GM18909 (cell line): ENCODE measurements around the gene CLEC18A.
"Not testable (repeated sequence)": the region's sequence is repeated elsewhere in the genome, so short reads cannot be mapped to it uniquely, and the experiment has no call there.

ENCODE experiments used
- ATAC-seq: cut with Tn5 transposase; IDR thresholded peaks from one replicate; pipeline ENCODE4 v1.9.1; 2021; ENCODE audit warnings: mild to moderate bottlenecking; ENCODE audit not compliant: unreplicated experiment, poor library complexity

Gene CLEC18A

GRCh38 chr16:69951017-69951671 is at the start of gene CLEC18A:
CLEC18A (plus strand) TSS chr16:69951334; CDS start chr16:69951367, 33 bp downstream.
- not testable (repeated sequence) for ATAC-seq

- ATAC-seq = no peak
Measured at GRCh38 chr16:69903865-69904415, 47.2 kb upstream of the CLEC18A start.

GRCh38 chr16:69904495-69905170 is 46.5 kb upstream of the CLEC18A start:
- ATAC-seq = no peak

- no peak for ATAC-seq
Measured at GRCh38 chr16:69905171-69905555, 46.0 kb upstream of the CLEC18A start.

- ATAC-seq = no peak
Measured at GRCh38 chr16:69906838-69907401, 44.2 kb upstream of the CLEC18A start.

- ATAC-seq = no peak
Measured at GRCh38 chr16:69909043-69909442, 42.1 kb upstream of the CLEC18A start.

GRCh38 chr16:69909760-69910159 is 41.4 kb upstream of the CLEC18A start:
- no peak for ATAC-seq

- ATAC-seq = no peak
Measured at GRCh38 chr16:69910964-69911363, 40.2 kb upstream of the CLEC18A start.

GRCh38 chr16:69916462-69916861 is 34.7 kb upstream of the CLEC18A start:
- ATAC-seq = no peak

- ATAC-seq = no peak
Measured at GRCh38 chr16:69917311-69917710, 33.8 kb upstream of the CLEC18A start.

GRCh38 chr16:69917739-69918138 is 33.4 kb upstream of the CLEC18A start:
- ATAC-seq = no peak

GRCh38 chr16:69918241-69918640 is 32.9 kb upstream of the CLEC18A start:
- ATAC-seq = no peak

- no peak for ATAC-seq
Measured at GRCh38 chr16:69921127-69921526, 30.0 kb upstream of the CLEC18A start.

GRCh38 chr16:69922200-69922599 is 28.9 kb upstream of the CLEC18A start:
- no peak for ATAC-seq

GRCh38 chr16:69924041-69924775 is 26.9 kb upstream of the CLEC18A start:
- ATAC-seq = no peak

- no peak for ATAC-seq
Measured at GRCh38 chr16:69924777-69925191, 26.4 kb upstream of the CLEC18A start.

GRCh38 chr16:69925311-69925710 is 25.8 kb upstream of the CLEC18A start:
- ATAC-seq = no peak

GRCh38 chr16:69926241-69926640 is 24.9 kb upstream of the CLEC18A start:
- no peak for ATAC-seq

GRCh38 chr16:69927056-69927757 is 23.9 kb upstream of the CLEC18A start:
- no peak for ATAC-seq

GRCh38 chr16:69928856-69929400 is 22.2 kb upstream of the CLEC18A start:
- ATAC-seq = no peak
